ENCODE measurements around the gene HSPB9. TPM values are rescaled to one million over a fixed set of nuclear protein-coding genes. Genes with fewer than 3 reads are reported as not detected.

HSPB9 gene
- total and polyA plus RNA-seq, 10 of the 15 experiments (the other 5 are each of a cell fraction or from before 2014, with no cell fraction given), result 0.04 to 0.40 (median 0.11) TPM; not detected in 7

- ChIA-PET POLR2A (interaction anchor here (0.5 to 3.0 kb wide), 12 partner anchors 8 to 216 kb away, joined by 3 to 15 read pairs (median 6); partner anchors contain the start of genes CNP, DHX58 and KCNH4), SMC1A (ENCODE audit: uncharacterized antibody, unreplicated experiment) (interaction anchor here (0.9 to 5.2 kb wide), 10 partner anchors 10 to 156 kb away, joined by 3 to 53 read pairs (median 4); partner anchors contain the start of genes CNP, KCNH4 and NKIRAS2), CTCF (interaction anchor here (0.6 to 7.1 kb wide), 20 partner anchors 9 to 406 kb away, joined by 3 to 138 read pairs (median 5); partner anchors contain the start of genes CNP, KCNH4, NKIRAS2 and RAB5C), RAD21 (ENCODE audit: unreplicated experiment) (interaction anchor here (0.6 to 4.7 kb wide), 18 partner anchors 10 to 416 kb away, joined by 3 to 78 read pairs (median 4); partner anchors contain the start of genes KCNH4 and NAGLU)
- intact Hi-C loops (cut with micrococcal nuclease; ENCODE audit: unreplicated experiment), result no loop called here
- Histone ChIP-seq H3K4me1 (ENCODE audit: control insufficient read depth, insufficient read depth, low read length) (peaks cover 13% of the 10 kb centered on the region), H3K9ac (ENCODE audit: control insufficient read depth, insufficient read depth, low read length) (peak overlapping the region; percentile 48; the same call in 1 of the 2 replicates), H3K27me3 (replicated peaks in 1 of 2; ENCODE audit: control insufficient read depth in 2 of 2, insufficient read depth in 2 of 2, low read length in 1 of 2) (no peaks in the 10 kb centered on the region), H4K20me1 (ENCODE audit: control insufficient read depth, insufficient read depth) (no peaks in the 10 kb centered on the region), H3K36me3 (ENCODE audit: control insufficient read depth in 2 of 2, insufficient read depth in 2 of 2, low read length in 1 of 2) (peaks cover 6 to 8% of the 10 kb centered on the region in 2 experiments; a peak in 3 of 4 replicates), H3K4me3 (peak overlapping the region; percentile 82), H2AFZ (ENCODE audit: control insufficient read depth, low read depth, low read length) (no peak overlapping the region), H3K4me2 (ENCODE audit: control insufficient read depth, insufficient read depth) (peak overlapping the region; percentile 90), H3K9me3 (replicated peaks; ENCODE audit: control insufficient read depth, insufficient read depth, low read length) (no peaks in the 10 kb centered on the region; the same call in 2 of the 3 replicates), H3K27ac (ENCODE audit: control insufficient read depth, insufficient read depth) (no peak overlapping the region), H3K79me2 (ENCODE audit: control insufficient read depth, insufficient read depth, low read length) (peaks cover 2% of the 10 kb centered on the region; the same call in 1 of the 2 replicates)
- FAIRE-seq (peak; percentile 31), ATAC-seq (0 out of 3 replicates have a peak, but pooled peaks have one; percentile 2), DNase-seq (ENCODE audit: low read depth, low spot score) (no peak)
- TF ChIP-seq HCFC1 (IDR thresholded peaks at IDR 0.05; ENCODE audit: low read length) (no peak), ZNF217 (IDR thresholded peaks at IDR 0.05) (no peak), E4F1 (IDR thresholded peaks at IDR 0.05; ENCODE audit: borderline replicate concordance, partially characterized antibody) (no peak), BCL11A (IDR thresholded peaks at IDR 0.05; ENCODE audit: low read depth, low read length) (no peak), SIX5 (IDR thresholded peaks at IDR 0.05; ENCODE audit: low read depth, low read length, severe bottlenecking) (no peak), NFIC (IDR thresholded peaks at IDR 0.05; ENCODE audit: low read depth, low read length) (no peak), RUNX3 (IDR thresholded peaks at IDR 0.05; ENCODE audit: low read length) (no peak), EGR1 (IDR thresholded peaks at IDR 0.05; ENCODE audit: borderline replicate concordance in 1 of 2, low read depth in 2 of 2, low read length in 2 of 2) (no peak), YY1 (IDR thresholded peaks at IDR 0.05; ENCODE audit: low read depth, low read length) (no peak), SRF (IDR thresholded peaks at IDR 0.05; ENCODE audit: low read depth in 2 of 2, low read length in 2 of 2) (no peak), RAD21 (IDR thresholded peaks at IDR 0.05; ENCODE audit: insufficient read depth, low read depth, low read length) (no peak), SREBF2 (IDR thresholded peaks at IDR 0.05; ENCODE audit: low read length) (no peak), PKNOX1 (IDR thresholded peaks at IDR 0.05) (no peak)
- 32% methylated on average over 7 of the region's 7 CpGs for WGBS (ENCODE audit: insufficient coverage, insufficient replicate concordance, low lambda C conversion rate, missing lambda C conversion rate)
- in situ Hi-C loops (cut with MboI), result no loop called here
- no TSS peak for BruUV-seq (replicated peaks)
Observed at GRCh38 chr17:42120161-42120769, 2.3 kb upstream of the HSPB9 start.
